ENCODE data around the gene HIC1. TPM values are rescaled to one million over a fixed set of nuclear protein-coding genes. Genes with fewer than 3 reads are reported as not detected.

HIC1 gene
- total RNA-seq, 1 donor from 2014 or later = 33.1 TPM

DNA sequence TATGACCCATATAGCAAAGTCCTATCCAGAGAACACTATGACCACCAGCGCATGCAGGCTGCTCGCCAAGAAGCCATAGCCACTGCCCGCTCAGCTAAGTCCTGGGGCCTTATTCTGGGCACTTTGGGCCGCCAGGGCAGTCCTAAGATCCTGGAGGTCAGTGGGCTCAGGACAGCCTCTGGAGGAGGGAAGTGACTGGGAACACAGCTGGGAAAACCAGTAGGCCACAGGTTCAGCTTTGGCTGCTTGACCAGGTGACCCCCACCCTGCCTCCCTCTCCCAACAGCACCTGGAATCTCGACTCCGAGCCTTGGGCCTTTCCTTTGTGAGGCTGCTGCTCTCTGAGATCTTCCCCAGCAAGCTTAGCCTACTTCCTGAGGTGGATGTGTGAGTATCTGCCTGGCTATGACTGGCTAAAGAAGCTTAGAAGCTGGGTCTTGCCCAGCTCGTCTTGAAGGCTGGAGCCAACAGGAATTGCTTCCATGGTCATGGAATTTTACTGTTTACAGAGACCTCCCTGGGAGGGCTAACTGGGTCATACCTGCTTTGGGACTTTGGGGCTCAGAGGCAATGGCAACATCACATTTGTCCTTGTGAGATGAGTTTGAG is 14.6 kb upstream of the HIC1 start:
- no peak overlapping the region for H3K27ac ChIP-seq
- TF ChIP-seq POLR2AphosphoS5 (IDR thresholded peaks at IDR 0.05; ENCODE audit: insufficient read depth in 1 of 2, low read depth in 1 of 2) (no peak), POLR2A (IDR thresholded peaks at IDR 0.05) (no peak)
- TF ChIP-seq, protein P1, sequence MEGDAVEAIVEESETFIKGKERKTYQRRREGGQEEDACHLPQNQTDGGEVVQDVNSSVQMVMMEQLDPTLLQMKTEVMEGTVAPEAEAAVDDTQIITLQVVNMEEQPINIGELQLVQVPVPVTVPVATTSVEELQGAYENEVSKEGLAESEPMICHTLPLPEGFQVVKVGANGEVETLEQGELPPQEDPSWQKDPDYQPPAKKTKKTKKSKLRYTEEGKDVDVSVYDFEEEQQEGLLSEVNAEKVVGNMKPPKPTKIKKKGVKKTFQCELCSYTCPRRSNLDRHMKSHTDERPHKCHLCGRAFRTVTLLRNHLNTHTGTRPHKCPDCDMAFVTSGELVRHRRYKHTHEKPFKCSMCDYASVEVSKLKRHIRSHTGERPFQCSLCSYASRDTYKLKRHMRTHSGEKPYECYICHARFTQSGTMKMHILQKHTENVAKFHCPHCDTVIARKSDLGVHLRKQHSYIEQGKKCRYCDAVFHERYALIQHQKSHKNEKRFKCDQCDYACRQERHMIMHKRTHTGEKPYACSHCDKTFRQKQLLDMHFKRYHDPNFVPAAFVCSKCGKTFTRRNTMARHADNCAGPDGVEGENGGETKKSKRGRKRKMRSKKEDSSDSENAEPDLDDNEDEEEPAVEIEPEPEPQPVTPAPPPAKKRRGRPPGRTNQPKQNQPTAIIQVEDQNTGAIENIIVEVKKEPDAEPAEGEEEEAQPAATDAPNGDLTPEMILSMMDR (IDR thresholded peaks at IDR 0.05) = no peak
- H3K27me3 ChIP-seq = no peaks in the 10 kb centered on the region
- peaks cover 0 to 20% of the 10 kb centered on the region in 2 donors for H3K36me3 ChIP-seq
- H3K4me1 ChIP-seq = peaks cover 19% of the 10 kb centered on the region
- no peak for DNase-seq (ENCODE audit: extremely low spot score in 2 of 2)
- no peak overlapping the region for H3K4me3 ChIP-seq
- intact Hi-C loops (cut with DNase I) = no loop called here
- no peaks in the 10 kb centered on the region for H3K9me3 ChIP-seq

DNA sequence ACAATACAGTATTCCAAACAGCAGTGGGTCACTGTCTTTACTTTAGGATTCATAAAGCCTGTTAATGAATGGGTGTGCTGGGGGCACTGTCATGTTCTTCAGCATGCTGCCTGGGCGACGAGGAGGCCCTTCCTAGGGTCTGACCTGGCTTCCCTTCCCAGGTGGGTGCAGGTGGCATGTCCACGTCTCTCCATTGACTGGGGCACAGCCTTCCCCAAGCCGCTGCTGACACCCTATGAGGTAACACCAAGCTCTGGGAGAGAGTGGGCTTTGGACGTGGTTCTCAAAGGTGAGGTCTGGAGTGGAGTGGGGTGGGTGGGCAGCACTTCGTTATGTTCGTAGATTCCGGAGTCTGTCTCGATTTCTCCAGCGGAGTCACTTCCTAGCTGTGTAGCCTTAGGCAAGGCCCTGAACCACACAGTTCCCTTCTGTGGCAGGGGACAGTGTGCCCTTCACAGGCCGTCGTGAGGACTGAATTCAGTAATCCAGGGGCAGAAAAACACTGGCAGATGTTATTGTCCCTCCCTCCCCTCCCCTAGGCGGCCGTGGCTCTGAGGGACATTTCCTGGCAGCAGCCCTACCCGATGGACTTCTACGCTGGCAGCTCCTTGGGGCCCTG is 13.9 kb upstream of the HIC1 start:
- H3K27me3 ChIP-seq = no peaks in the 10 kb centered on the region
- DNase-seq (ENCODE audit: extremely low spot score in 2 of 2) = no peak
- H3K27ac ChIP-seq = peak overlapping the region; percentile 83
- intact Hi-C loops (cut with DNase I) = no loop called here
- H3K4me3 ChIP-seq = peak overlapping the region; percentile 60 to 92
- no peak for TF ChIP-seq POLR2AphosphoS5 (IDR thresholded peaks at IDR 0.05; ENCODE audit: insufficient read depth in 1 of 2, low read depth in 1 of 2)
- TF ChIP-seq, protein P1 (IDR thresholded peaks at IDR 0.05) = no peak
- TF ChIP-seq POLR2A (IDR thresholded peaks at IDR 0.05) = no peak
- H3K4me1 ChIP-seq = peaks cover 19% of the 10 kb centered on the region
- no peaks in the 10 kb centered on the region for H3K9me3 ChIP-seq
- peaks cover 0 to 15% of the 10 kb centered on the region in 2 donors for H3K36me3 ChIP-seq

- peaks cover 19% of the 10 kb centered on the region for H3K4me1 ChIP-seq
- peak within 1 kb of the TSS; percentile 60 to 92 for H3K4me3 ChIP-seq
- peak within 1 kb of the TSS; percentile 83 for H3K27ac ChIP-seq
- no peaks in the 10 kb centered on the region for H3K27me3 ChIP-seq
- H3K9me3 ChIP-seq = no peaks in the 10 kb centered on the region
- peaks cover 0 to 7% of the 10 kb centered on the region in 2 donors for H3K36me3 ChIP-seq
- intact Hi-C loops (cut with DNase I) = no loop called here
- no peak for DNase-seq (ENCODE audit: extremely low spot score in 2 of 2)
- TF ChIP-seq, protein P1 (IDR thresholded peaks at IDR 0.05) = peak; percentile 30 to 54 (median 31)
- TF ChIP-seq POLR2A (IDR thresholded peaks at IDR 0.05) (peak in 1 of 2 donors; percentile 39), POLR2AphosphoS5 (IDR thresholded peaks at IDR 0.05; ENCODE audit: insufficient read depth in 1 of 2, low read depth in 1 of 2) (peak; percentile 86 to 87)
Measured at GRCh38 chr17:2041561-2042389, 13.1 kb upstream of the HIC1 start, which contains the start of gene OVCA2. OVCA2 (plus strand) TSS chr17:2042022; CDS start chr17:2042048, 26 bp downstream.

DNA sequence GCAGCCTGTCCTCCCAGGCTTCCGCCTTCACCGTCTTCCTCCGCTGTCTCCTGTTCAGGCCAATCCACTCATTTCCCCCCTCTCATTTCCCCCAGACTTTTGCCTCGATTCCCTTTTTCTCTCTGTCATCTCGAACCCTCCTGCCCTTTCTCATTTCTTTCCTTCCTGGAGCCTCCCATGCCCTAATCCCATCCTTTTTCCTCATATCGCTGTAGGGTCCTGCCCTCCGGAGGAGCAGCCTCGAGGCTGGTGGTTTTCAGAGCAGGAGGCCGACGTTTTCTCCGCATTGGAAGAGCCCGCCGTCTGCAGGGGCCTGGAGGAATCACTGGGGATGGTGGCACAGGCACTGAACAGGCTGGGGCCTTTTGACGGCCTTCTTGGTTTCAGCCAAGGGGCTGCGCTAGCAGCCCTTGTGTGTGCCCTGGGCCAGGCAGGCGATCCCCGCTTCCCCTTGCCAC is 12.5 kb upstream of the HIC1 start:
- TF ChIP-seq, protein P1 (IDR thresholded peaks at IDR 0.05) = no peak
- no peak for TF ChIP-seq POLR2A (IDR thresholded peaks at IDR 0.05)
- Histone ChIP-seq H3K4me3 (peak overlapping the region; percentile 60 to 92), H3K4me1 (peaks cover 19% of the 10 kb centered on the region), H3K9me3 (no peaks in the 10 kb centered on the region), H3K27ac (peak overlapping the region; percentile 83), H3K36me3 (peaks cover 0 to under 1% of the 10 kb centered on the region in 2 donors), H3K27me3 (no peaks in the 10 kb centered on the region)
- intact Hi-C loops (cut with DNase I) = no loop called here
- no peak for DNase-seq (ENCODE audit: extremely low spot score in 2 of 2)
